OCI-LY1 (cell line): ENCODE results near the gene APH1B.

Experiments
- CTCF ChIP-seq: fragments of 200-600 bp; sonication (generic), shearing (Covaris generic); IDR thresholded peaks from 2 replicates; pipeline ENCODE4 v1.5.1; 2017; ENCODE audit warnings: mild to moderate bottlenecking, antibody characterized with exemption, low read length, moderate library complexity, mixed read lengths
- EZH2 ChIP-seq: fragments of 200-600 bp; sonication (generic), shearing (Covaris generic); IDR thresholded peaks from 2 replicates; pipeline ENCODE4 v1.8.0; 2017; ENCODE audit warnings: borderline replicate concordance, mixed run types, mild to moderate bottlenecking, antibody characterized with exemption, low read length, moderate library complexity, mixed read lengths

GRCh38 chr15:63274427-63274826 lies 3.0 kb upstream of the APH1B start:
- TF ChIP-seq EZH2 (no peak), CTCF (no peak)
